SK-N-SH treated with all-trans-retinoic acid at 6 μM for 48 hours (cell line): ENCODE measurements around the gene HRK.

Experiments used
- ATAC-seq: fragments of 200-7000 bp; cut with Tn5 transposase; 3 replicates; pipeline ENCODE4 v1.9.1; 2020; ENCODE audit warnings: mild to moderate bottlenecking, moderate library complexity
- ARNTL ChIP-seq: fragments of 450-650 bp; formaldehyde crosslinking; IDR thresholded peaks from 2 replicates; pipeline ENCODE4 v1.5.0; 2020; ENCODE audit warnings: low read depth, mild to moderate bottlenecking, moderate library complexity, borderline replicate concordance
- CSDC2 ChIP-seq: fragments of 250-450 bp; sonication (Bioruptor Pico); IDR thresholded peaks from 2 replicates; pipeline ENCODE4 v1.5.0; 2020; ENCODE audit warnings: mild to moderate bottlenecking, moderate library complexity
- CSRNP3 ChIP-seq: fragments of 250-450 bp; sonication (Bioruptor Pico); IDR thresholded peaks from 2 replicates; pipeline ENCODE4 v1.5.1; 2021; ENCODE audit warnings: mild to moderate bottlenecking, moderate library complexity
- ESRRG ChIP-seq: fragments of 250-450 bp; sonication (Bioruptor Pico); IDR thresholded peaks from 2 replicates; pipeline ENCODE4 v1.6.1; 2021; ENCODE audit warnings: mild to moderate bottlenecking
- GLIS3 ChIP-seq: fragments of 250-450 bp; sonication (Bioruptor Pico); IDR thresholded peaks from 2 replicates; pipeline ENCODE4 v1.5.0; 2020; ENCODE audit warnings: mild to moderate bottlenecking, moderate library complexity
- ISL1 ChIP-seq: fragments of 250-450 bp; sonication (Bioruptor Pico); IDR thresholded peaks from 2 replicates; pipeline ENCODE4 v2.1.2; 2022; ENCODE audit warnings: mild to moderate bottlenecking, moderate library complexity
- PATZ1 ChIP-seq: fragments of 250-450 bp; sonication (Bioruptor Pico); IDR thresholded peaks from 2 replicates; pipeline ENCODE4 v1.8.0; 2020; ENCODE audit warnings: mild to moderate bottlenecking, moderate library complexity, borderline replicate concordance
- RARB ChIP-seq: fragments of 250-450 bp; sonication (Bioruptor Pico); IDR thresholded peaks from 2 replicates; pipeline ENCODE4 v1.8.0; 2021; ENCODE audit warnings: mild to moderate bottlenecking, moderate library complexity
- SNAI2 ChIP-seq: fragments of 250-450 bp; sonication (Bioruptor Pico); IDR thresholded peaks from 2 replicates; pipeline ENCODE4 v1.5.0; 2020; ENCODE audit warnings: mild to moderate bottlenecking, moderate library complexity
- TCF4 ChIP-seq: fragments of 250-450 bp; sonication (Bioruptor Pico); IDR thresholded peaks from 2 replicates; pipeline ENCODE4 v1.8.0; 2021; ENCODE audit warnings: mild to moderate bottlenecking, moderate library complexity, borderline replicate concordance
- TOX ChIP-seq: fragments of 250-450 bp; sonication (Bioruptor Pico); IDR thresholded peaks from 2 replicates; pipeline ENCODE4 v1.8.0; 2021; ENCODE audit warnings: mild to moderate bottlenecking, moderate library complexity, borderline replicate concordance
- TSHZ2 ChIP-seq: fragments of 250-450 bp; sonication (Bioruptor Pico); IDR thresholded peaks from 2 replicates; pipeline ENCODE4 v1.5.0; 2020; ENCODE audit warnings: mild to moderate bottlenecking, moderate library complexity
- ZC3H10 ChIP-seq: fragments of 250-450 bp; sonication (Bioruptor Pico); IDR thresholded peaks from 2 replicates; pipeline ENCODE4 v1.5.1; 2021; ENCODE audit warnings: mild to moderate bottlenecking, moderate library complexity
- ZFP3 ChIP-seq: fragments of 250-450 bp; sonication (Bioruptor Pico); IDR thresholded peaks from 2 replicates; pipeline ENCODE4 v1.5.0; 2020; ENCODE audit warnings: mild to moderate bottlenecking, moderate library complexity
- ZFP30 ChIP-seq: fragments of 450-650 bp; formaldehyde crosslinking; IDR thresholded peaks from 2 replicates; pipeline ENCODE4 v1.5.0; 2022; ENCODE audit warnings: mild to moderate bottlenecking, moderate library complexity
- ZNF565 ChIP-seq: fragments of 450-650 bp; formaldehyde crosslinking; conservative IDR thresholded peaks from 2 replicates; pipeline ENCODE4 v1.5.0; 2020; ENCODE audit warnings: low read depth, mild to moderate bottlenecking, moderate library complexity
- ZNF8 ChIP-seq: fragments of 450-650 bp; formaldehyde crosslinking; IDR thresholded peaks from 2 replicates; pipeline ENCODE4 v1.5.0; 2020; ENCODE audit warnings: mild to moderate bottlenecking, moderate library complexity
- TF ChIP-seq, protein P1 (sequence below): fragments of 250-450 bp; sonication (Bioruptor Pico); IDR thresholded peaks from 2 replicates; pipeline ENCODE4 v1.5.1; 2020; ENCODE audit warnings: low read depth, mild to moderate bottlenecking, moderate library complexity
- TF ChIP-seq, protein P2 (sequence below): fragments of 250-450 bp; sonication (Bioruptor Pico); IDR thresholded peaks from 2 replicates; pipeline ENCODE4 v1.8.0; 2021; ENCODE audit warnings: low read depth, mild to moderate bottlenecking, moderate library complexity, borderline replicate concordance

HRK gene

DNA sequence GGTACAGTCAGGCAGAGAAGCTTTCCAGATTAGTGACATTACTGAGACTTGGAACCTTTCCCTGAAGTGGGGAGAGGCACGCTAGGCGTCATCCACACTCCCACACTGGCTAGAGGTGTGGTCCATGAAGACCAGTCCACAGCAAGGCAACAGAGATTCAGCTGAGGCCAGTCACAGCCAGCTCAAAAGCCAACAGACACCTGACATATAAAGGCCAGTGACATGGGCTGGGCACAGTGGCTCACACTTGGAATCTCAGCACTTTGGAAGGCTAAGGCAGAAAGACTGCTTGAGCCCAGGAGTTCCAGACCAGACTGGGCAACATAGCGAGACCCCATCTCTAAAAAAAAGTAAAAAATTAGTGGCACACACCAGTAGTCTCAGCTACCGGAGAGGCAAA lies 10.9 kb downstream of the HRK start:
- ATAC-seq: no peak
- TF ChIP-seq GLIS3 (CRISPR knock-in tag): no peak
- TF ChIP-seq ZNF565 (CRISPR knock-in tag): no peak
- no peak for TF ChIP-seq ARNTL (CRISPR knock-in tag)
- no peak for TF ChIP-seq SNAI2 (CRISPR knock-in tag)
- TF ChIP-seq, protein P1, sequence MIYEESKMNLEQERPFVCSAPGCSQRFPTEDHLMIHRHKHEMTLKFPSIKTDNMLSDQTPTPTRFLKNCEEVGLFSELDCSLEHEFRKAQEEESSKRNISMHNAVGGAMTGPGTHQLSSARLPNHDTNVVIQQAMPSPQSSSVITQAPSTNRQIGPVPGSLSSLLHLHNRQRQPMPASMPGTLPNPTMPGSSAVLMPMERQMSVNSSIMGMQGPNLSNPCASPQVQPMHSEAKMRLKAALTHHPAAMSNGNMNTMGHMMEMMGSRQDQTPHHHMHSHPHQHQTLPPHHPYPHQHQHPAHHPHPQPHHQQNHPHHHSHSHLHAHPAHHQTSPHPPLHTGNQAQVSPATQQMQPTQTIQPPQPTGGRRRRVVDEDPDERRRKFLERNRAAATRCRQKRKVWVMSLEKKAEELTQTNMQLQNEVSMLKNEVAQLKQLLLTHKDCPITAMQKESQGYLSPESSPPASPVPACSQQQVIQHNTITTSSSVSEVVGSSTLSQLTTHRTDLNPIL (CRISPR knock-in tag): no peak
- no peak for TF ChIP-seq ZNF8 (CRISPR knock-in tag)
- TF ChIP-seq CSDC2 (CRISPR knock-in tag): no peak
- no peak for TF ChIP-seq ZFP3 (CRISPR knock-in tag)
- TF ChIP-seq CSRNP3 (CRISPR knock-in tag): no peak
- TF ChIP-seq RARB (CRISPR knock-in tag): no peak
- TF ChIP-seq TSHZ2 (CRISPR knock-in tag): no peak
- no peak for TF ChIP-seq ZFP30 (CRISPR knock-in tag)
- TF ChIP-seq, protein P2, sequence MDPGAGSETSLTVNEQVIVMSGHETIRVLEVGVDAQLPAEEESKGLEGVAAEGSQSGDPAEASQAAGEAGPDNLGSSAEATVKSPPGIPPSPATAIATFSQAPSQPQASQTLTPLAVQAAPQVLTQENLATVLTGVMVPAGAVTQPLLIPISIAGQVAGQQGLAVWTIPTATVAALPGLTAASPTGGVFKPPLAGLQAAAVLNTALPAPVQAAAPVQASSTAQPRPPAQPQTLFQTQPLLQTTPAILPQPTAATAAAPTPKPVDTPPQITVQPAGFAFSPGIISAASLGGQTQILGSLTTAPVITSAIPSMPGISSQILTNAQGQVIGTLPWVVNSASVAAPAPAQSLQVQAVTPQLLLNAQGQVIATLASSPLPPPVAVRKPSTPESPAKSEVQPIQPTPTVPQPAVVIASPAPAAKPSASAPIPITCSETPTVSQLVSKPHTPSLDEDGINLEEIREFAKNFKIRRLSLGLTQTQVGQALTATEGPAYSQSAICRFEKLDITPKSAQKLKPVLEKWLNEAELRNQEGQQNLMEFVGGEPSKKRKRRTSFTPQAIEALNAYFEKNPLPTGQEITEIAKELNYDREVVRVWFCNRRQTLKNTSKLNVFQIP (CRISPR knock-in tag): no peak
- TF ChIP-seq PATZ1 (CRISPR knock-in tag): no peak
- no peak for TF ChIP-seq ISL1 (CRISPR knock-in tag)

DNA sequence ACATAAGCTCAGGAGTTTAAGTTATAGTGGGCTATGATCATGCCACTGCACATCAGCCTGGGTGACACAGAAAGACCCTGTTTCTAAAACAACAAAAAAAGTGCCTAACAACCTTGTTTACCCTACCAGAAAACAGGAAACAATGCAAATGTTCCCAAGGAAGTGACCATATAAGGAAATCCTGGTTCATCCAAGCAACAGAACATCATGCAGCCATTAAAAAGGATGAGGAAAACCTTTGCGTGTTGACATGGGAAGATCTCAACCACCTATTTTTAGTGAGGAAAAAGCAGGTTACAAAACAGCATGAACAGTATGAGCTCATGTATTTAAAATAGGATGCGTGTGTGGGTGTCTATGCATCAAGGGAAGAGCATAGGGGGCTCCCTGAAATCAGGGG lies 13.7 kb downstream of the HRK start:
- no peak for ATAC-seq
- TF ChIP-seq ZC3H10 (no peak), CSRNP3 (CRISPR knock-in tag) (no peak), ARNTL (CRISPR knock-in tag) (no peak), SNAI2 (CRISPR knock-in tag) (no peak), TCF4 (CRISPR knock-in tag) (no peak), PATZ1 (CRISPR knock-in tag) (no peak), TSHZ2 (CRISPR knock-in tag) (no peak), RARB (CRISPR knock-in tag) (no peak), CSDC2 (CRISPR knock-in tag) (no peak), TOX (no peak), ESRRG (CRISPR knock-in tag) (no peak), ZNF8 (CRISPR knock-in tag) (no peak)
- TF ChIP-seq, protein P1 (CRISPR knock-in tag): no peak
